ENCODE results near the gene GMNN.

- no peak for TF ChIP-seq CTCF (IDR thresholded peaks at IDR 0.05)
- TF ChIP-seq POLR2A (IDR thresholded peaks at IDR 0.05) = no peak
- no peak for TF ChIP-seq EP300 (IDR thresholded peaks at IDR 0.05)
These were observed 5.5 kb downstream of the GMNN start for GRCh38 chr6:24780206-24780605.

Measured in tibial nerve (tissue), 4 donors.